RWPE2 (cell line): Measurements from ENCODE around the gene IPPK.

Source experiments
- ATAC-seq: fragments of 200-7000 bp; cut with Tn5 transposase; 3 replicates; pipeline ENCODE4 v1.9.1; 2021; ENCODE audit warnings: low read depth
- DNase-seq: peaks from one replicate; pipeline ENCODE4 v3.0.0-alpha.2; 2020; ENCODE audit warnings: low spot score
- H3K27ac ChIP-seq: fragments of 450-650 bp; 2 replicates; pipeline ENCODE4 v1.5.1; 2017; ENCODE audit warnings: mild to moderate bottlenecking; ENCODE audit not compliant: poor library complexity, severe bottlenecking
- H3K27me3 ChIP-seq: fragments of 250-450 bp; sonication (Bioruptor Pico); 2 replicates; pipeline ENCODE4 v1.5.1; 2021; ENCODE audit warnings: mild to moderate bottlenecking, moderate library complexity; ENCODE audit not compliant: insufficient read depth, poor library complexity, severe bottlenecking
- H3K36me3 ChIP-seq: fragments of 250-450 bp; sonication (Bioruptor Pico); 2 replicates; pipeline ENCODE4 v1.5.1; 2020; ENCODE audit warnings: low read depth, mild to moderate bottlenecking, moderate library complexity
- H3K4me1 ChIP-seq: fragments of 250-450 bp; sonication (Bioruptor Pico); 2 replicates; pipeline ENCODE4 v1.5.1; 2021; ENCODE audit warnings: mild to moderate bottlenecking, moderate library complexity; ENCODE audit not compliant: insufficient read depth, poor library complexity, severe bottlenecking
- H3K4me3 ChIP-seq: fragments of 250-450 bp; sonication (Bioruptor Pico); 2 replicates; pipeline ENCODE4 v1.5.1; 2021; ENCODE audit warnings: mild to moderate bottlenecking, moderate library complexity; ENCODE audit not compliant: severe bottlenecking
- H3K9me3 ChIP-seq: fragments of 250-450 bp; sonication (Bioruptor Pico); 2 replicates; pipeline ENCODE4 v1.5.1; 2021; ENCODE audit warnings: mild to moderate bottlenecking, moderate library complexity; ENCODE audit not compliant: severe bottlenecking
- CTCF ChIP-seq: fragments of 450-650 bp; IDR thresholded peaks from one replicate; pipeline ENCODE4 v1.5.1; 2017; ENCODE audit warnings: mild to moderate bottlenecking, moderate library complexity; ENCODE audit not compliant: poor library complexity, severe bottlenecking

The IPPK gene

DNA sequence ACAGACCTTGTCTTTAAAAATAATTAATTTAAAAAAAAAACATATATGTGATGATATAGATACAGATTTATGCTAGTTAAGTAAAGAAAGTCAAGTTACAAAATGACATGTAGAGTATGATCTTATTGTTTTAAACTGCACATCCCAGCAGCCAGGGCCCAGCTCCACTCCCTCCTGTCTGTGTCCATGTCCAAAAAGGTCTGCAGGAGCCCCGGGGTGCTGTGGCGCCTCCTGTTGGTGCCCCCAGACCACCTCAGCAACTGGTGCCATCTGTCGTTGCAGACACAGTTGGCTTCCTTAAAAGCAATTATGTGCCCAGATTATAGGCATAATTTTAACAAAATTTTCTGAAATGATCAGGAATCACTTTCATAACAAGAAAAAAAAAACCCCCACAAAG lies 33.3 kb downstream of the IPPK start:
- no peak for TF ChIP-seq CTCF
- DNase-seq = no peak

DNA sequence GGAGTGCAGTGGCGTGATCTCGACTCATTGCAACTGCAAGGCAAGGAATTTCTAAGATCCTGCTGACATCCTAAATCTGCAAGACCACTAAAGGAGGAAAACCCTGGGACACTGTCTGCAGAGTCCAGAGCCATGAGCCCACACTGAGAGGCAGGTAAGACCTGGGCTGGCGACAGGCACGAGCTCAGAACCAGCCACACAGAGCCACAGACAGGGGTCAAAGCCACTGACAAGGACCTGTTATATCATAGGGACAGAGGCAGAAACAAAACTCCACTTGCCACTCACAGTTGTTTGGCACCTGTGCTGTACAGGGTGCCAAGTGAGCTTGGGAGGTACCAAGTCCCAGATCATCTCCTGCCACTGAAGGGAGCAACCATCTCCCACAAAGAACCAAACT lies 34.2 kb downstream of the IPPK start:
- ATAC-seq = no peak

More for the DNA sequence above, 33.3 kb downstream of the IPPK start:
- no peaks in the 10 kb centered on the region for H3K9me3 ChIP-seq
- no peak overlapping the region for H3K4me3 ChIP-seq
- H3K27ac ChIP-seq = no peak overlapping the region
- no peak for ATAC-seq
- H3K4me1 ChIP-seq = no peaks in the 10 kb centered on the region
- no peaks in the 10 kb centered on the region for H3K27me3 ChIP-seq
- H3K36me3 ChIP-seq = peaks cover 58% of the 10 kb centered on the region

GRCh38 chr9:92634712-92635605 lies 35.0 kb downstream of the IPPK start:
- Histone ChIP-seq H3K27ac (no peak overlapping the region), H3K9me3 (no peaks in the 10 kb centered on the region), H3K4me3 (no peak overlapping the region), H3K27me3 (no peaks in the 10 kb centered on the region), H3K4me1 (no peaks in the 10 kb centered on the region), H3K36me3 (peaks cover 53% of the 10 kb centered on the region)
- TF ChIP-seq CTCF = peak; percentile 86
- DNase-seq (no peak), ATAC-seq (peak; percentile 78; the same call in 2 of the 3 replicates)

More for the DNA sequence above, 34.2 kb downstream of the IPPK start:
- H3K4me3 ChIP-seq = no peak overlapping the region
- no peaks in the 10 kb centered on the region for H3K27me3 ChIP-seq
- no peaks in the 10 kb centered on the region for H3K4me1 ChIP-seq
- TF ChIP-seq CTCF = no peak
- no peaks in the 10 kb centered on the region for H3K9me3 ChIP-seq
- no peak for DNase-seq
- H3K36me3 ChIP-seq = peaks cover 53% of the 10 kb centered on the region
- no peak overlapping the region for H3K27ac ChIP-seq

DNA sequence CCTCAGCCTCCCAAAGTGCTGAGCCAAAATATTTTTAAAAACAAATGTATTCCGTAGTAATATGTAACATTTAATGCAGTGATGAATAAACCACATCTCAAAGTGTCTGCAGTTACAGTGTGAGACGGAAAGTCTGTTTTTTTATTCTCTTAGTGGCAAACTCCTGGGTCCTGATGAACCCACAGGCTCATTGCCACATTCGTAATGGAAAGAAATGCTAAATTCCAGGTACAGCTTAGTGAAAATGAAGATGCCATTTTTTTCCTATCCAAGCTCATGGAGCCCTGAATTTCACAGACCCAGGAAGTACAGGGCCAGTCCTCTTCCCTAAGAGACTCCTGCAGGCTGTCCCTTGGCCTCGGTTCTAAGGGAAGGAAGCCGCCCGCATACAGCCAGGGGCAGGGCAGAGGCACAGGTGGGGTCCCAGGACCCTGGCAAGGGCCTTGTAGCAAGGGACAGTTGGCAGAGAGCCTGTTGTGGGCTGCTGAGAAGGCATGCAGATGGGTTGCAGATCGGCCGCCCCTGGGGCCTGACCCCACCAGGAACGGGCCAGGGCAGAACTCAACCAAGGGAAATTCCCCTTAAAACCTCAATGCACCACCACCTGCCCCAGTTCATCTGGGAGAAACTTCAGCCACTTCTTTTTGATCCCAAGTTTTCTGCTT lies 36.2 kb downstream of the IPPK start:
- H3K36me3 ChIP-seq = peaks cover 50% of the 10 kb centered on the region
- H3K9me3 ChIP-seq = no peaks in the 10 kb centered on the region
- H3K4me3 ChIP-seq = no peak overlapping the region
- DNase-seq (no peak), ATAC-seq (no peak)
- no peak for TF ChIP-seq CTCF
- H3K4me1 ChIP-seq = no peaks in the 10 kb centered on the region
- H3K27me3 ChIP-seq = no peaks in the 10 kb centered on the region
- H3K27ac ChIP-seq = no peak overlapping the region

DNA sequence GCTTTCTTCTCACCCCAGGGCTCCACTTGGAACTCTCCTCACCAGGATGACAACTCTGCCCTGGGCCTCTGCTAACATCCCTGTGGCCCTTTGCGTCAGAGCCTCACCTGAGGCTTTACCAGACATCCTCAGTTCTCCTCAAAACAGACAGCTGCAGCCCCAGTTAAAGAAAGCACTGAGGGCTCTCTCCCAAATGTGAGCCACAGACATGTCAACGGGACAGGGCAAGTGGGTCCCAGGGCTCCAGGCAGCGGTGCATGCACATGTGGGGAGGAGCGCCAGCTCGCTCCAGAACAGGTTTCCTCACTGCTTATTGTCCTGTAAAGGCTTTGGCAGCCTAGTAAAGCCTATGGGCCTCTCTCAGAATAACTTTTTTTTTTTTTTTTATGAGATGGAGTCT lies 37.3 kb downstream of the IPPK start:
- peaks cover 52% of the 10 kb centered on the region for H3K36me3 ChIP-seq

More for the DNA sequence above, 37.3 kb downstream of the IPPK start:
- Histone ChIP-seq H3K9me3 (no peaks in the 10 kb centered on the region), H3K27me3 (no peaks in the 10 kb centered on the region), H3K4me1 (no peaks in the 10 kb centered on the region), H3K4me3 (no peak overlapping the region), H3K27ac (no peak overlapping the region)
- ATAC-seq (no peak), DNase-seq (no peak)
- no peak for TF ChIP-seq CTCF
